GM13976 (cell line): ENCODE data around the gene TMEM200B.

Experiments
- DNase-seq: peaks from one replicate; pipeline ENCODE4 v3.0.0; 2012; ENCODE audit warnings: low spot score
- CTCF ChIP-seq: IDR thresholded peaks from 2 replicates; pipeline ENCODE4 v1.5.1; 2012; ENCODE audit warnings: borderline replicate concordance, mild to moderate bottlenecking; ENCODE audit not compliant: insufficient read depth; ENCODE audit errors: extremely low read depth, missing control alignments, control extremely low read depth
- in situ Hi-C: fragments of 300-500 bp; cut with MboI; formaldehyde crosslinking; loops from one replicate; pipeline ENCODE4 v1.12.0; 2022; ENCODE audit warnings: low sequenced_read_pairs, mixed read lengths, inconsistent platforms; ENCODE audit not compliant: unreplicated experiment

The TMEM200B gene

DNA sequence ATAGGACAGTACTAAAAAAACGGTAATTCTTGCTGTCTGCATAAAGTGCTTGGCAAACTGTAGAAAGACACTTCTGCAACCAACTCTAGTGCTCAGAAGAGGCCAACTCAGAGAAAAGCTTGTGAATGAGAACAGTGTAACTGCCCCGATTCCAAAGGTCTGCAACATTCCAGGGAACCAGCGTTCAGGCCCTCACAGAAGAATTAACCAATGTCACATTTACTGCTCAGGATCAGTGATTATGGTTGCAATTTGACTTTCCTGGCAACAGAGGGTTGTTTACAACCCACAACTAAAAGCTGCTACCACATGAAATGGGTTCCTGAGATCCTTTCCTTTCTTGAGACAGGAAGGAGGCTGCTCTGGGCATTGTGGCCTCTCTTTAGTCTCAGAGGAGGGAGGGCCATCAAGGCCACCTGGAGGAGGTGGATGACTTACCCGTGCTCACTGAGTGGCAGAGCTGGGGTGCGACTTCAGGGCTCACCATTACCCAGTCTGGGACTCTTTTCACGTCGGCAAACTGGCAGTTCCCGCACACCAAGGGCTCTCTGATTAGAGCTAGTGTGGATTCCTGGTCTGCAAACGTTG, 42.7 kb upstream of the TMEM200B start:
- no peak for DNase-seq
- no peak for TF ChIP-seq CTCF
- in situ Hi-C loops: no loop called here

DNA sequence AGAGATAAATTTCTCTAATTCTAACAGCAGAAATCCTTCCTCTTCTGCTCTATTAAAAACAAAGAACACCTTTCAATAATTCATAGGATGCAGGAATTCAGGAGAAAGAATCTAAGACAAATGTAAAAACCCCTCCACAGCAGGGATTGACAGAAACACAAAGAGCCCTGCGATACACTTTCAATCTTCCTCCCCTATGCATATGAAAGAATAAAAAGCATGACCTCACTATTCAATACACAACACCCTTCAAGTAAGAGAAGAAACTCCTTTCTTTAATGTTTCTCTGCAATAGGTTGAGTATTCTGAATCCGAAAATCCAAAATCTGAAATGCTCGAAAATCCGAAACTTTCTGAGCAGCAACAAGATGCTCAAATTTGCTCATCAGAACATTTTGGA, 40.9 kb upstream of the TMEM200B start:
- DNase-seq: no peak
- in situ Hi-C loops: no loop called here
- TF ChIP-seq CTCF: no peak

DNA sequence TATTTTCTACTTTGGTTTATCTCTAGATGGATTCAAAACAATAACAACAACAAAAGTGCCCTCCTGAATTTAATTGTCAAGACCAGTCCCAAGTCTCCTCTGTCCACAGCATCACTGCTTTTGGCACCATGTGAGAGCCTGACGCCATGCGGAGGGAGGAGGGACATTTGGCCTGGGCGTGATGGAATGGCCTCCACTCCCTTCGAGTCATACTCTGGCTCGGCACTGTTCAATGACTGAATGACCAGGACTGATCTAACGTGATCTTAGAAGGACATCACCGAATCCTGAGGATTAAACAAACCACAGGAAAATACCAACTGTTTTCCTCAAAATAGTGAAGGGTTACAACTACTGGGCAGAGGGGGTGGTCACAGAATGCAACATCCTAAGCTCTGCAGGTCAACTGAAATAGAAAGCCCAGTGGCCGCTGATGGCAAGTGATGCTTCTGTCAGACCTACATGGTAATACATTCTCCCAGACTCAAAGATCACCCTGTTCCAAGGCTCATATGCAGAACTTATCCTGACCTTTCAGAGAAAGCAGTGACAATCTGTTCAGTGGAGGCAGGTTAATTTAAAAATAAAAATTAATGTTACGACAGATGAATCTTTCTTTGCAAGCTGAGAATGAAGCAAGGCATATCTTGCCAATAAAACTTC, 38.9 kb upstream of the TMEM200B start:
- DNase-seq: no peak
- in situ Hi-C loops: no loop called here
- TF ChIP-seq CTCF: no peak

- TF ChIP-seq CTCF: no peak
- DNase-seq: no peak
- in situ Hi-C loops: no loop called here
Observed at GRCh38 chr1:29162025-29162424, 38.3 kb upstream of the TMEM200B start.

DNA sequence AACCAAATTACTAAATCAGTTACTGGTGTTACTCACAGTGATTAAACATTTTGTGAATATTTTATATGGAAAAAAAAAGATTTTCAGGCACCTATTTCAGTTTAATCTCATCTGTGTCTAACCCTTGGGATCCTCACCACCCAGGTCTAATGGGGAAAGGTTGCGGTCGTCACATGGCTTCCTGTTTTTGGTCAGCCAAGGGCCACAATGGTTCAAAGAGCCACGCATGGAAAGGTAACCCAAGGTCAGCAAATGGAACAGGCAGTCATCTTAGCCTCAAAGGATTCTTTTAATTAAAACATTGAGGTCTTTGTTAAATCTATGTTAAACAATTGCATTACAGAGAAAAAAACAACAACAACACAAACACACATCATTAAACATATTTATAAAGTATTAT, 36.1 kb upstream of the TMEM200B start:
- no peak for DNase-seq
- in situ Hi-C loops: no loop called here
- TF ChIP-seq CTCF: no peak

DNA sequence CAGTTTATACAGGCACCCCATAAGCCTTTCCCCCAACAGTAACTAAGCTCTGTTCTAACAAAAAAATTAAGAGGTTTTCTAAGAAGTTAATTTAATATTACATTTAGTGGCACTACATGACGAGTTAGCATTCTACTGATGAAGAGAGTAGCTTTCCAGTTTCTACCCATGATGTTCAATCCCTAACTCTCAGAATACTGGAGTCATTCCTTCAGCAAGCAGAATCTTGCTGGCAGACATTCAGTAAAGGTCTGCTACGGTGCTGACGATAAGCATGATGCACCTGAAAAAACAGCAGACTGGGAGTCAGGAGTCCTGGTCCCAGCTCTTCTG, 33.5 kb upstream of the TMEM200B start:
- in situ Hi-C loops: no loop called here
- TF ChIP-seq CTCF: no peak
- no peak for DNase-seq

DNA sequence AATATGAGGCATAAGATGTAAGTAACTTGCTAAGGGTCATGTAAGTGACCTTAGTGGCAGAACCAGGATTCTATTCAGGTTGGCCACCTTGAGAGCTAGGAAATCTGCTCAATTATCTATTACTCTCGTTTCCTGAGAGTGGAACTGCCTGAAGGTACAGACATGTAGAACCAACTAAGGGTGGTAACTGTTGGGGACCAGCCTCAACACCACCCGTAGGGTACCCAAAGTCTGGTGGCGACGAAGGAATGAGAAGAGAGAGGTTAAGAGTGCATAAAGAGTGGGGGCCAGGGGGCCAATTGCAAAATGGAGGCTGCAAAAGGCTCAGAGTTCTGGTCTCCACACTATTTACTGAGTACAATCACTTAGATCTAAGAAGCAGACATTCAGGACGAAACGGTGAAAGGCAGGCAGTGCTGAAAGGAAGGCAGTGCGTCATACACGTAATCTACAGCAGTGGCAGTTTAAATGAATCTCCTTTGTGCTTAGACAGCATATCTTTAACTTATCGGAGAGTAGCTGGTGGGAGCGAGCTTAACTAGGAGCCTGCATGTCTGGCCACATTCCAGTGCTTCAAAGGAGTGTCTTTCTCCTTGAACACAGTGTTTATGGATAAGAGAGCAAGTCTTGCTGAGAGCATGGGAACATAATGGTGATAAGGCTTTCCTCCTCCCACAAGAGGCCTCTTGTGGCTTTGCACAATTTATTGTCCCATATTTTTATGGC, 33.0 kb upstream of the TMEM200B start:
- in situ Hi-C loops: no loop called here
- TF ChIP-seq CTCF: no peak
- no peak for DNase-seq
